ENCODE data around the gene CMSS1. TPM values are rescaled to one million over a fixed set of nuclear protein-coding genes. Genes with fewer than 3 reads are reported as not detected.

Gene CMSS1
- total and polyA plus RNA-seq, 4 experiments from 2014 or later, result 18.3 to 29.4 (median 21.9) TPM

Small RNA genes within 50 kb of the gene (microRNA-seq; reads per million reads assigned to microRNA genes)
- gene MIR3921 (ENCODE audit: borderline microRNAs expressed, borderline number of aligned reads, borderline replicate concordance), result not detected

Other genes with a start within 250 kb of the CMSS1 start
- gene COL8A1, start 179.3 kb upstream of the CMSS1 start, total RNA-seq, result not detected
- gene COL8A1, start 179.3 kb upstream of the CMSS1 start, polyA plus RNA-seq, result not detected

All from CD4-positive, alpha-beta memory T cell (primary cell).